Gastrocnemius medialis (tissue), 4 donors: ENCODE results near the gene VPS8. TPM values are rescaled to one million over a fixed set of nuclear protein-coding genes. Genes with fewer than 3 reads are reported as not detected.

Source experiments
- ATAC-seq, 2 donors: fragments of 150-250 bp; one replicate each; pipeline ENCODE4 v1.9.1; 2016
- DNase-seq, 2 donors: peaks; one replicate each; pipeline ENCODE4 v3.0.0-alpha.2; 2019
- H3K27ac ChIP-seq, 4 donors: fragments of 200-600 bp; sonication (generic); 1 replicate in 1 of 4; 2 replicates in 3 of 4; pipeline ENCODE4 v1.5.1; 2016 to 2018; ENCODE audit warnings: mild to moderate bottlenecking in 2 of 4, moderate library complexity in 1 of 4
- H3K27me3 ChIP-seq, 3 donors: fragments of 200-600 bp; sonication (generic) in 2 of 3; 1 replicate in 1 of 3; 2 replicates in 2 of 3; pipeline versions ENCODE4 v1.5.1 to v1.6.0; 2016 to 2019; ENCODE audit warnings: mild to moderate bottlenecking in 1 of 3, moderate library complexity in 1 of 3
- H3K36me3 ChIP-seq, 2 donors: fragments of 200-600 bp; sonication (generic) in 1 of 2; one replicate each; pipeline ENCODE4 v1.5.1; 2017 to 2018
- H3K4me1 ChIP-seq, 2 donors: fragments of 200-600 bp; sonication (generic) in 1 of 2; one replicate each; pipeline ENCODE4 v1.5.1; 2016 to 2017; ENCODE audit warnings: mild to moderate bottlenecking in 2 of 2
- H3K4me3 ChIP-seq, 4 donors: fragments of 200-600 bp; sonication (generic) in 3 of 4; 1 replicate in 1 of 4; 2 replicates in 3 of 4; pipeline ENCODE4 v1.5.1; 2016 to 2019; ENCODE audit warnings: mild to moderate bottlenecking in 2 of 4
- H3K9me3 ChIP-seq, 3 donors: fragments of 200-600 bp; sonication (generic) in 2 of 3; 1 replicate in 1 of 3; 2 replicates in 2 of 3; pipeline ENCODE4 v1.5.1; 2016 to 2019
- POLR2A ChIP-seq, 2 donors: fragments of 450-650 bp; IDR thresholded peaks; one replicate each; pipeline ENCODE4 v1.6.1; 2017; ENCODE audit warnings: antibody characterized with exemption in 2 of 2, mild to moderate bottlenecking in 2 of 2, moderate library complexity in 2 of 2
- in situ Hi-C, 4 donors: fragments of 200-750 bp; cut with MboI; loops; one replicate each; pipeline versions ENCODE4 v1.15.0 to v1.8.0; 2017; ENCODE audit warnings: low sequenced_read_pairs in 4 of 4
- intact Hi-C: fragments of 100-400 bp; cut with DNase I; formaldehyde crosslinking; loops from one replicate; pipeline ENCODE4 v1.15.1; 2023; ENCODE audit warnings: low total_unique reads
- total RNA-seq, 4 donors: library from RNA; depleted of rRNA; stranded (reverse); fragments of >200 nt; gene quantifications; one replicate each; pipeline versions ENCODE4 v1.1.0 to v1.2.3, GENCODE V29; 2016
- TF ChIP-seq, protein P1 (sequence below), 5 experiments: fragments of 450-650 bp in 3 of 5; fragments of 200-600 bp in 2 of 5; sonication (generic) in 2 of 5; IDR thresholded peaks in 4 of 5; conservative IDR thresholded peaks in 1 of 5; 1 replicate in 4 of 5; 2 replicates in 1 of 5; pipeline ENCODE4 v1.5.1; 2016 to 2019; ENCODE audit warnings: antibody characterized with exemption in 5 of 5, mild to moderate bottlenecking in 3 of 5, moderate library complexity in 3 of 5

VPS8 gene
- total RNA-seq, 4 donors from 2014 or later = 37.2 to 64.1 (median 51.2) TPM

DNA sequence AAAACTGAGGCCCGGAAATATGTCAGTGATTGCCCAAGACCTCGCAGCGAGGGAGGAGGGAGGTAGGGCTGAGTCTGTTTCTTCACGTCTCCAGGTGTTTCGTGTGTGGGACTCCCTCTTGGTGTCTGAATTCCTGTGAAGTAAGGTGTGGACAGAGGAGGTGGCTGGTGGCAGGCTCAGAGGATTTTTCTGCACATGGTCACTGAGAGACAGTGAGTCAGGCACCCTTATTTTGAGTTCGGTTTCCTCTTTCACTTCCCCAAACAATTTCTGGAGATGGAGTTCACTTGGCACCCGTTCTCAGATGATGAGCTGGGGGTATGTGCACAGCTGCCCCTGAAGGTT, 46.3 kb upstream of the VPS8 start:
- intact Hi-C loops = no loop called here
- Histone ChIP-seq H3K4me3 (no peak overlapping the region), H3K27ac (no peak overlapping the region), H3K4me1 (no peaks in the 10 kb centered on the region), H3K9me3 (no peaks in the 10 kb centered on the region), H3K36me3 (no peaks in the 10 kb centered on the region), H3K27me3 (no peaks in the 10 kb centered on the region)
- ATAC-seq (no peak), DNase-seq (no peak)
- in situ Hi-C loops = loop anchor here in 1 of 4 donors (25.0 kb wide), 1 partner anchor 403 kb away; the partner anchor contains the start of genes CLCN2 and POLR2H
- TF ChIP-seq, protein P1, sequence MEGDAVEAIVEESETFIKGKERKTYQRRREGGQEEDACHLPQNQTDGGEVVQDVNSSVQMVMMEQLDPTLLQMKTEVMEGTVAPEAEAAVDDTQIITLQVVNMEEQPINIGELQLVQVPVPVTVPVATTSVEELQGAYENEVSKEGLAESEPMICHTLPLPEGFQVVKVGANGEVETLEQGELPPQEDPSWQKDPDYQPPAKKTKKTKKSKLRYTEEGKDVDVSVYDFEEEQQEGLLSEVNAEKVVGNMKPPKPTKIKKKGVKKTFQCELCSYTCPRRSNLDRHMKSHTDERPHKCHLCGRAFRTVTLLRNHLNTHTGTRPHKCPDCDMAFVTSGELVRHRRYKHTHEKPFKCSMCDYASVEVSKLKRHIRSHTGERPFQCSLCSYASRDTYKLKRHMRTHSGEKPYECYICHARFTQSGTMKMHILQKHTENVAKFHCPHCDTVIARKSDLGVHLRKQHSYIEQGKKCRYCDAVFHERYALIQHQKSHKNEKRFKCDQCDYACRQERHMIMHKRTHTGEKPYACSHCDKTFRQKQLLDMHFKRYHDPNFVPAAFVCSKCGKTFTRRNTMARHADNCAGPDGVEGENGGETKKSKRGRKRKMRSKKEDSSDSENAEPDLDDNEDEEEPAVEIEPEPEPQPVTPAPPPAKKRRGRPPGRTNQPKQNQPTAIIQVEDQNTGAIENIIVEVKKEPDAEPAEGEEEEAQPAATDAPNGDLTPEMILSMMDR (IDR thresholded peaks at IDR 0.05 in 4 of 5, conservative IDR thresholded peaks at IDR 0.05 in 1 of 5) = no peak
- TF ChIP-seq POLR2A (IDR thresholded peaks at IDR 0.05) = no peak

DNA sequence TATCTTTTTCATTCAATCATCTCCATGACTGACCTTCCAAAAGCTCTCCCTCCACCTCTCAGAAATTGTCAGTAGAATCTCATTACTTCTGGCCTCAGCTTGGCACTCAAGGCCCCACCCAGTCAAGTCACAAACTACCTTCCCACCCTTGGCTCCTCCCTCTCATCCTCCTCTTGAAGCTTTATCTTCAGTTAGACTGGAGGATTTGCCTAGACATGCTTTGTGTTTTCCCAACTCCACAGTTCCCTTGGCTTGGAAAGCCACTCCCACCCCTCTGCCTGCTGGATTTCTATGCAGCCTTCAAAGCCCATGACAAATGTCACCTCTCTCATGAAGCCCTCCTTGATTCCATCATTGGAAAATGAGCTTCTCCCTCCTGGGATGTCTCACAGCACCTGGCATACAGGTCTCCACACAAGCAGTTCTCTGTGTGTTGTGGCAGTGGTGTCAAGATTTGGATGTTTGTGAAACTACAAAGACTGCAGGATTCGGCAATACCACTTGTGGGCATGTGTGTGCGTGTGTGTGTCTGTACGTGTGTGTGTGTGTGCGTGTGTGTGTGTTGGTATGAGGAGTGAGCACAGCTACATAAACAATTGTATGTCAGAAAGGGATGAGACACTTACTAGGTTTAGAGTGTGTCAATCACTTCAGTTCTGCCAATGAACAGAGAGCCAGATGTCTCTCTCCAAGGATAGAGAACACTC, 45.3 kb upstream of the VPS8 start:
- Histone ChIP-seq H3K27me3 (no peaks in the 10 kb centered on the region), H3K4me1 (no peaks in the 10 kb centered on the region), H3K9me3 (no peaks in the 10 kb centered on the region), H3K36me3 (no peaks in the 10 kb centered on the region), H3K4me3 (no peak overlapping the region), H3K27ac (no peak overlapping the region)
- no peak for DNase-seq
- no peak for ATAC-seq
- in situ Hi-C loops = loop anchor here in 1 of 4 donors (25.0 kb wide), 1 partner anchor 404 kb away; the partner anchor contains the start of genes CLCN2 and POLR2H
- intact Hi-C loops = no loop called here
- TF ChIP-seq, protein P1 (IDR thresholded peaks at IDR 0.05 in 4 of 5, conservative IDR thresholded peaks at IDR 0.05 in 1 of 5) = no peak
- no peak for TF ChIP-seq POLR2A (IDR thresholded peaks at IDR 0.05)

DNA sequence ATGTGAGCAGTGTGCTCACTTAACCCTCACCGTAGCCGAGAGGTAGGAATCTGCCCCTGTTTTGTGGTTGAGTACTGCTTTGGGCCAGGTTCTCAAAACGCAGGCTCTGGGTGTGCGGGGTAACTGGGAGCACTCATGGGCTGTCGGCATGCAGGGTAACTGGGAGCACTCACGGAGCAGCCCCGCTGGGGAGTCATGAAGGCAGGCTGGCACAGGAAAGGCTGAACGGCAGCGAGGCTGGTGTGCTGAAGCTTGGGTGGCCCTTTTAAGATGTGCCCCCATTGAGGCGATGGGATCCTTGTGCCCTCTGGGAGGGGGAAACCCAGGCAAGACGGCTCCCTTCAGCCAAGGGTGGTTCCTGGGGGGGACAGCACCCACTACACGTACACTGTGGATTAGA, 44.6 kb upstream of the VPS8 start:
- TF ChIP-seq POLR2A (IDR thresholded peaks at IDR 0.05) = no peak
- TF ChIP-seq, protein P1 (IDR thresholded peaks at IDR 0.05 in 4 of 5, conservative IDR thresholded peaks at IDR 0.05 in 1 of 5) = no peak
- intact Hi-C loops = no loop called here
- ATAC-seq = no peak

DNA sequence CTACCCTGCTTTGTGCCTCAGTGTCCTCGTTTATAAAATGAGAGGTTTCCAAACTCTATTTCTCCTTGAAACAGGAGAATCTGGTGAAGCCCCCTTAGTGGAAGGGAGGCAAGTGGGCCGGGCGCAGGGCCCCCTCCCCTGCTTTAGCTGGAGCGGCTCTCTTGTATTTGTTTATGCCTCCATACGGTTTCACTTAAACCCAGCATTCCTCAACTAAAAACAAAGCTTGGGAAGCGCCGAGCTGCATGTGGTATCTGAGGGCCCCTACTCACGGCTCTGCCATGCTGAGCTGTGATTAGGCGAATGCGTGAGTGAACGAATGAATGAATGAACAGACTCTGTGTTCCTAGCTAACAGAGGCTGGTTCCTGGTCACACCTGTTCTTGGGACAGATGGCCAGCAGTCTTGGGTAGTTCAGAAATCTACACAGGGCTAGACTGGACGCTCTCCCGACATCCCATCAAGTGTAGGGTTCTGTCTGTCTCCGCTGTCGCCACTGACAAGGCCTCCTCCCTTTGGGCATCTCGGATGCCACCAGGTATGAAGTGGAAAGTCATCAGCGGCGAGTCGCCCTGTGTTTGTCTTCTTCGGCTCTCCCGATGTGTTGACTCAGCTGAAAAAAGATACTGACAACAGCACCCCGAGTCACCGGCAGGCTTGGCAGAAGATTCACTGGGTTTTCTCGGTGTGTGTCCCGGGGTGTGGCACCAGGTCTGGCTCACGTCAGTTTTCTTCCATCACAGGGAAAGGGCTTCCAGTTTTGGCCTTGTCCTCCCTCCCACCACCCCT, 42.4 kb upstream of the VPS8 start:
- DNase-seq = no peak
- ATAC-seq = no peak
- no peaks in the 10 kb centered on the region for H3K9me3 ChIP-seq
- no peaks in the 10 kb centered on the region for H3K4me1 ChIP-seq
- H3K4me3 ChIP-seq = no peak overlapping the region
- H3K27ac ChIP-seq = no peak overlapping the region
- no peak for TF ChIP-seq POLR2A (IDR thresholded peaks at IDR 0.05)
- TF ChIP-seq, protein P1 (IDR thresholded peaks at IDR 0.05 in 4 of 5, conservative IDR thresholded peaks at IDR 0.05 in 1 of 5) = no peak
- no peaks in the 10 kb centered on the region for H3K36me3 ChIP-seq
- no peaks in the 10 kb centered on the region for H3K27me3 ChIP-seq
- in situ Hi-C loops = loop anchor here in 1 of 4 donors (25.0 kb wide), 1 partner anchor 407 kb away; the partner anchor contains the start of genes CLCN2 and POLR2H
- intact Hi-C loops = loop anchor here (10.0 kb wide), 1 partner anchor 405 kb away; the partner anchor contains the start of genes CLCN2 and POLR2H

More for the DNA sequence above, 44.6 kb upstream of the VPS8 start:
- Histone ChIP-seq H3K9me3 (no peaks in the 10 kb centered on the region), H3K36me3 (no peaks in the 10 kb centered on the region), H3K27me3 (no peaks in the 10 kb centered on the region), H3K4me3 (no peak overlapping the region), H3K27ac (no peak overlapping the region), H3K4me1 (no peaks in the 10 kb centered on the region)
- in situ Hi-C loops = loop anchor here in 1 of 4 donors (25.0 kb wide), 1 partner anchor 405 kb away; the partner anchor contains the start of genes CLCN2 and POLR2H
- no peak for DNase-seq
